ENCODE results near the gene SLC39A6.

GRCh38 chr18:36096955-36097354, 32.2 kb downstream of the SLC39A6 start:
- TF ChIP-seq, protein P1, sequence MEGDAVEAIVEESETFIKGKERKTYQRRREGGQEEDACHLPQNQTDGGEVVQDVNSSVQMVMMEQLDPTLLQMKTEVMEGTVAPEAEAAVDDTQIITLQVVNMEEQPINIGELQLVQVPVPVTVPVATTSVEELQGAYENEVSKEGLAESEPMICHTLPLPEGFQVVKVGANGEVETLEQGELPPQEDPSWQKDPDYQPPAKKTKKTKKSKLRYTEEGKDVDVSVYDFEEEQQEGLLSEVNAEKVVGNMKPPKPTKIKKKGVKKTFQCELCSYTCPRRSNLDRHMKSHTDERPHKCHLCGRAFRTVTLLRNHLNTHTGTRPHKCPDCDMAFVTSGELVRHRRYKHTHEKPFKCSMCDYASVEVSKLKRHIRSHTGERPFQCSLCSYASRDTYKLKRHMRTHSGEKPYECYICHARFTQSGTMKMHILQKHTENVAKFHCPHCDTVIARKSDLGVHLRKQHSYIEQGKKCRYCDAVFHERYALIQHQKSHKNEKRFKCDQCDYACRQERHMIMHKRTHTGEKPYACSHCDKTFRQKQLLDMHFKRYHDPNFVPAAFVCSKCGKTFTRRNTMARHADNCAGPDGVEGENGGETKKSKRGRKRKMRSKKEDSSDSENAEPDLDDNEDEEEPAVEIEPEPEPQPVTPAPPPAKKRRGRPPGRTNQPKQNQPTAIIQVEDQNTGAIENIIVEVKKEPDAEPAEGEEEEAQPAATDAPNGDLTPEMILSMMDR (IDR thresholded peaks at IDR 0.05), result no peak
- no peak for TF ChIP-seq EP300 (IDR thresholded peaks at IDR 0.05)
- TF ChIP-seq POLR2A (IDR thresholded peaks at IDR 0.05), result no peak
